Cardiac muscle cell (in vitro differentiated cells and primary cell): ENCODE results near the gene PAX6. TPM values are rescaled to one million over a fixed set of nuclear protein-coding genes. Genes with fewer than 3 reads are reported as not detected.

Experiments
- DNase-seq, 2 donors: peaks; one replicate each; pipeline versions ENCODE4 v3.0.0 to v3.0.0-alpha.2; 2010 to 2017; ENCODE audit warnings: low read depth in 1 of 2, low spot score in 1 of 2
- H3K27ac ChIP-seq: fragments of 200-600 bp; sonication (generic); 2 replicates; pipeline ENCODE4 v1.5.1; 2016
- H3K27me3 ChIP-seq: fragments of 200-600 bp; sonication (generic); 2 replicates; pipeline ENCODE4 v1.6.0; 2016; ENCODE audit warnings: control low read depth
- H3K36me3 ChIP-seq: fragments of 200-600 bp; sonication (generic); 2 replicates; pipeline ENCODE4 v1.5.1; 2016; ENCODE audit warnings: control low read depth
- H3K4me1 ChIP-seq: fragments of 200-600 bp; sonication (generic); 2 replicates; pipeline ENCODE4 v1.8.1; 2017; ENCODE audit warnings: low read depth, mild to moderate bottlenecking, mixed run types
- H3K4me3 ChIP-seq: fragments of 200-600 bp; sonication (generic); 2 replicates; pipeline ENCODE4 v1.5.1; 2016; ENCODE audit warnings: mild to moderate bottlenecking
- H3K9me3 ChIP-seq: fragments of 200-600 bp; sonication (generic); 2 replicates; pipeline ENCODE4 v1.5.1; 2017; ENCODE audit warnings: low read depth, mild to moderate bottlenecking, control low read depth
- CTCF ChIP-seq: IDR thresholded peaks from 2 replicates; pipeline ENCODE4 v1.5.1; 2012; ENCODE audit warnings: low read depth, mild to moderate bottlenecking, low read length
- polyA plus RNA-seq: library from polyadenylated mRNA; unstranded; fragments of >200 nt; fragmentation: Nextera tagmentation; extraction: Ambion mirVana; gene quantifications from 2 replicates; pipeline ENCODE4 v1.2.1, GENCODE V29; 2016
- total RNA-seq: library from RNA; depleted of rRNA; stranded (reverse); fragments of >200 nt; gene quantifications from 2 replicates; pipeline ENCODE4 v1.2.3, GENCODE V29; 2016

PAX6 gene
- total and polyA plus RNA-seq, 2 experiments from 2014 or later = 0.56 to 1.1 TPM

- no peak for TF ChIP-seq CTCF
- no peaks in the 10 kb centered on the region for H3K9me3 ChIP-seq
- no peak overlapping the region for H3K4me3 ChIP-seq
- H3K27ac ChIP-seq = no peak overlapping the region
- no peaks in the 10 kb centered on the region for H3K4me1 ChIP-seq
- DNase-seq = no peak
- no peaks in the 10 kb centered on the region for H3K36me3 ChIP-seq
- H3K27me3 ChIP-seq = peaks cover 99% of the 10 kb centered on the region
Observed at GRCh38 chr11:31790649-31791048, 20.5 kb downstream of the PAX6 start.

- no peaks in the 10 kb centered on the region for H3K9me3 ChIP-seq
- peaks cover 92% of the 10 kb centered on the region for H3K27me3 ChIP-seq
- H3K4me1 ChIP-seq = no peaks in the 10 kb centered on the region
- H3K36me3 ChIP-seq = no peaks in the 10 kb centered on the region
- H3K27ac ChIP-seq = no peak overlapping the region
- TF ChIP-seq CTCF = no peak
- no peak overlapping the region for H3K4me3 ChIP-seq
- DNase-seq = no peak
Observed at GRCh38 chr11:31788085-31788484, 23.0 kb downstream of the PAX6 start.

- Histone ChIP-seq H3K4me1 (no peaks in the 10 kb centered on the region), H3K27me3 (peaks cover 92% of the 10 kb centered on the region), H3K27ac (no peak overlapping the region), H3K4me3 (no peak overlapping the region), H3K36me3 (no peaks in the 10 kb centered on the region), H3K9me3 (no peaks in the 10 kb centered on the region)
- no peak for TF ChIP-seq CTCF
- DNase-seq = no peak
Observed at GRCh38 chr11:31786996-31787685, 24.0 kb downstream of the PAX6 start.

DNA sequence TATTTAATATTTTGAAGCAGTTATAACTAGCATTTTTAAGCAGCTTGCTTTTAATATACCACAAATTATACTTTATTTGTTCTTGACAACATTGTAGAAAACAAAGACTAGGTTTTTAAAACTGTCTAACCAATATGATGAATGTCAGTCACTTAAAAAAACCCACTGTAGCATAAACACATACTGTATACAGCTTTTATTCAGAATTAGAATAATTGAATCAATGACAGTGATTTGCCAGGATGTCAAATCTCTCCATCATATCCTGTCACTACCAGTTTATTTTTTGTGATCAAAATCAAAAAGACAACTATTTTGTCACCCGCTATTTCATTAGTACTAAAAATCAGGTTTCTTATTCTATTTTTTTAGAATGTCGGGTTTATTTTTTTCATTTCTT is 26.5 kb downstream of the PAX6 start:
- no peak overlapping the region for H3K27ac ChIP-seq
- H3K9me3 ChIP-seq = no peaks in the 10 kb centered on the region
- H3K36me3 ChIP-seq = no peaks in the 10 kb centered on the region
- no peak for DNase-seq
- H3K27me3 ChIP-seq = peaks cover 90% of the 10 kb centered on the region
- H3K4me1 ChIP-seq = no peaks in the 10 kb centered on the region
- no peak overlapping the region for H3K4me3 ChIP-seq
- no peak for TF ChIP-seq CTCF

DNA sequence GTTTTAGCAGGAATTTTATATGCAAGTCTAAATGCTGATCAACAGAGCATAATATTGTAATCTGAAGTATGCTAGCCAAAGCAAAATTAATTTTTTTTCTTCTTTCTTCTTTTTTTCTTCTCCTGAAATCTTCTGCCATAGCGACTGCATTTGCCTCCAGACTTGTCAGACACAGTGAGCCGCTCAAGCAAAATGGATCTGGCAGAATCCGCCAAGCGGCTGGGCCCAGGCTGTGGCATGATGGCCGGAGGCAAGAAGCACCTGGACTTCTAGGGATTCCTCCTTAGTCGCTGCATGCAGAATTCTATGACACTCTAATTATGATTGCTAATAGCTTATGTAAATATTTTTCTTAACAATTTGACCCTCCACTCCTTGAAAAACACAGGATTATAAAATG is 27.9 kb downstream of the PAX6 start:
- Histone ChIP-seq H3K4me1 (no peaks in the 10 kb centered on the region), H3K27me3 (peaks cover 89% of the 10 kb centered on the region), H3K4me3 (no peak overlapping the region), H3K36me3 (no peaks in the 10 kb centered on the region), H3K27ac (no peak overlapping the region), H3K9me3 (no peaks in the 10 kb centered on the region)
- no peak for TF ChIP-seq CTCF
- DNase-seq = no peak
